ENCODE measurements around the gene HSDL2.

GRCh38 chr9:112501287-112501686 is 121.4 kb downstream of the HSDL2 start:
- TF ChIP-seq SNAI2 (CRISPR knock-in tag; IDR thresholded peaks at IDR 0.05) = no peak
- no peak for TF ChIP-seq OSR1 (CRISPR knock-in tag; IDR thresholded peaks at IDR 0.05)
- TF ChIP-seq TOX (CRISPR knock-in tag; IDR thresholded peaks at IDR 0.05; ENCODE audit: borderline replicate concordance) = no peak
- no peak for TF ChIP-seq POU6F1 (CRISPR knock-in tag; IDR thresholded peaks at IDR 0.05; ENCODE audit: borderline replicate concordance, low read depth)
- TF ChIP-seq PATZ1 (CRISPR knock-in tag; IDR thresholded peaks at IDR 0.05; ENCODE audit: borderline replicate concordance) = no peak

All from SK-N-SH treated with all-trans-retinoic acid at 6 μM for 48 hours (cell line).